Erythroblast (primary cell): Measurements from ENCODE around the gene DNM2.

Experiments used
- GATA1 ChIP-seq: IDR thresholded peaks from 2 replicates; pipeline ENCODE4 v1.6.1; 2011; ENCODE audit warnings: low read depth, mild to moderate bottlenecking, control low read depth, low read length, moderate library complexity
- POLR2A ChIP-seq: IDR thresholded peaks from 2 replicates; pipeline ENCODE4 v1.6.1; 2011; ENCODE audit warnings: mild to moderate bottlenecking, low read length

DNA sequence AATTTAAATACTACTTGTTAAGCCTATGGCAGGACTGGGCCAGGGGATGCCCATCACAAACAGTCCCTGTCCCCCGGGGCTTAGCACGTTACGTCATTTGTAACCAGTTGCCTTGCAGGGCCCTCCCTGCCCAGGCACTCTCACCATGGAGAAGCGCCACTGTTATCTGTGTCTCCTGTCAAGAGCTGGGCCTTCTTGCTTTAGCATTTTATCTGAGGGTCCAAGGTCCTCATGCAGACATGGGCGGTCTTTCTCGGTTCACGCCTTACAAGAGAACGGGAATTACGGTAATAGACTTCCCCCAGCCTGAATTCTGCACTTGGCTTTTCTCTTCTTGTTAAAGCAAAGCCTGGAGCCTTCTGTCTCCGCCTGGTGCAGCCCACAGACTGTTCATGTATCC is 72.0 kb downstream of the DNM2 start:
- TF ChIP-seq POLR2A: no peak
- TF ChIP-seq GATA1: no peak
